Hepatocyte (in vitro differentiated cells): ENCODE data around the gene ADAMTSL4.

Experiments
- CTCF ChIP-seq: fragments of 200-600 bp; sonication (generic); IDR thresholded peaks from 2 replicates; pipeline ENCODE4 v1.5.1; 2016; ENCODE audit warnings: antibody characterized with exemption, mild to moderate bottlenecking; ENCODE audit not compliant: poor library complexity
- EZH2 ChIP-seq: fragments of 200-600 bp; sonication (generic); IDR thresholded peaks from 2 replicates; pipeline ENCODE4 v1.6.1; 2016; ENCODE audit warnings: antibody characterized with exemption, mild to moderate bottlenecking, borderline replicate concordance

GRCh38 chr1:150576367-150576711, 27.1 kb downstream of the ADAMTSL4 start:
- TF ChIP-seq EZH2 (no peak), CTCF (no peak)
